Measurements from ENCODE around the gene PPIE.
"Not testable (repeated sequence)": the region's sequence is repeated elsewhere in the genome, so short reads cannot be mapped to it uniquely, and the experiment has no call there.

The PPIE gene

DNA sequence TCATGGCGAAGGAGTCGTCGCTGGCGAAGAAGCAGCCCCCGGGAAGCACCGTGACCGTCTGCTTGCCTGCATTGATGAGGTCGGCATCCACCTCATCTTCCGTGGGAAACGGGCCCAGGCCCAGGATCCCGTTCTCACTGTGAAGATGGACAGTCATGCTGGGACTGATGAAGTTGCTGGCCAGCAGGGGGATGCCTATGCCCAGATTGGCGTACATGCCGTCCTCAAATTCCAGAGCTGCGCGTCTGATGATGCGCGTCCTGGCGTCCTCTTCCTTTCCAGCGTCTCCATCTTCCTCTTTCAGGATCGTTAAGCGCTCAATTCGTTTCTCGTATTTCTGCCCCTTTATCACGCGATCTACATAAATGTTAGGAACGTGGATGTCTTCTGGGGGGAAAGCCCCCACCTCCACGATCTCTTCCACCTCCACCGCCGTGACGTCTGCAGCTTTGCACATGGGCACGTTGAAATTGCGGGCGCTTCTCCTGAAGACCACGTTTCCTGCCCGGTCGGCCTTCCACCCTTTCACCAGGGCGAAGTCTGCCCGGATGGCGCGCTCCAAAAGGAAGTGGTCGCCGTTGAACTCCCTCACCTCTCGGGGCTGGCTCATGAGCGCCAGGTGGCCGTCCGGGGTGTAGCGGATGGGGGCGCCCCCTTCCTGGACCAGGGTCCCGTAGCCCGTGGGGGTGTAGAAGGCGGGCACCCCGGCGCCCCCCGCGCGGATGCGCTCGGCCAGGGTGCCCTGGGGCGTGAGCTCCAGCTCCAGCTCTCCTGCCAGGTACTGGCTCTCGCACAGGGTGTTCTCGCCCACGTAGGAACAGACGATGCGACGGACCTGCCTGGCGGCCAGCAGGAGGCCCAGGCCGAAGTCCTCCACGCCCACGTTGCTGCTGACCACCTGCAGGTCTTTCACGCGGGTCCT, 31.7 kb downstream of the PPIE start:
- not testable (repeated sequence) for H3K36me3 ChIP-seq (ENCODE audit: insufficient read depth, low read length); H3K9me3 ChIP-seq (ENCODE audit: low read depth, low read length); H3K27ac ChIP-seq; H3K9ac ChIP-seq (ENCODE audit: insufficient read length); H3K4me3 ChIP-seq; DNase-seq (ENCODE audit: low read depth, low spot score)

DNA sequence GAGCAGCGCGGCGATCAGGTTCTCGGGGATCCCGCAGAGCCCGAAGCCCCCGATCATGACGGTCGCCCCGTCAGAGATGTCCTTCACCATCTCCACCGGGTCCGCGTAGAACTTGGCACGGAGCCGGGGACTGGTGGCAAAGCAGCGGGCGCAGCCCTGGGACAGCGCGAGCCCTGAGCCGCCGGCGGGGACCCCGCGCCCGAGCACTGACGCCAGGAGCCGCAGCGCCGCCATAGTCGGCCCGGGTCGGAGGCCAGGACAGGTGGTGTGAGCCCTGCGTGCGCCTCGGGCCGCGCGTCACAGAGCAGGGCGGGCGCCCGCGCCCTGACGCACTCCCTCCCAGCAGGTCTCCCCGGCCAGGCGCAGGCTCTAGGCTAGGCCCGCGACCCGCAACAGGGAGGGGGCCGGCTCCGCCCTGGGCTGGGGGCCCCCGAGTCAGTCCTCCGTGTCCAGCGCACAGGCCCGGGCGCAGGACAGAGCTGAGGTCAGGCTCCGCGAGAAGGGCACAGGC, 32.4 kb downstream of the PPIE start, which contains the start of gene OXCT2:
Gene OXCT2 (minus strand): TSS at position 327 of the 511 bp plus-strand sequence. CDS start 93 bp downstream, at position 234.
- H3K9ac ChIP-seq (ENCODE audit: insufficient read length); DNase-seq (ENCODE audit: low read depth, low spot score); H3K36me3 ChIP-seq (ENCODE audit: insufficient read depth, low read length); H3K27ac ChIP-seq; H3K9me3 ChIP-seq (ENCODE audit: low read depth, low read length); H3K4me3 ChIP-seq: not testable (repeated sequence)

DNA sequence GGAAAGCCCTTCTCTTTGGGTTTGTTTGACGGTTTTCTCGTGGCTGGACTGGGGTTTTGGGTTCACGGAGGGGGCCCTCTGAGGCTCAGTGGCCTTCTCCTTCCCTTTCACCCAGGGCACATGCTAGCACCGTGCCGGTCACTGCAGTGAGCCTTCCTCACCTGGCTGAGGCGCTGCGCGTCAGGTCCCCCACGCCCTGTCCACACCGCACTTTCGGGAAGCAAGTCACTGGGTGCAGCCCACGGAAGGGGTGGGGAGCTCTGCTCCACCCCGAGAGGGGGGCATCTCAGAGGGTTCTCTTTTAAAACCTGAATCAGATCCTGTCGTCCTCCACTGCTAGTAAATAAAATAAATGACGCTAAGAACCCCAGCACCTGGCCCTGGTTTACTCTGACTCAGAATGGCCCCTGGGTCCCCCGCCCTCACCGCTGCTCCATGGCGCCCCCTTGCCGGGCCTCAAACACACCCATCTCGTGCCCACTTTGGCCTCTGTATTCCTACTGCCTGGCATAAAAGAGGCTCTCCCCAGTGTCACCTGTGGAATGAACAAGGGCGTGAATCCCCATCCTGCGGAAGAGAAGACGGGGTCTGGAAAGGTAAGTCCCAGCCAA, 34.8 kb downstream of the PPIE start:
- not testable (repeated sequence) for DNase-seq (ENCODE audit: low read depth, low spot score); H3K27ac ChIP-seq; H3K9ac ChIP-seq (ENCODE audit: insufficient read length); H3K36me3 ChIP-seq (ENCODE audit: insufficient read depth, low read length); H3K4me3 ChIP-seq; H3K9me3 ChIP-seq (ENCODE audit: low read depth, low read length)

DNA sequence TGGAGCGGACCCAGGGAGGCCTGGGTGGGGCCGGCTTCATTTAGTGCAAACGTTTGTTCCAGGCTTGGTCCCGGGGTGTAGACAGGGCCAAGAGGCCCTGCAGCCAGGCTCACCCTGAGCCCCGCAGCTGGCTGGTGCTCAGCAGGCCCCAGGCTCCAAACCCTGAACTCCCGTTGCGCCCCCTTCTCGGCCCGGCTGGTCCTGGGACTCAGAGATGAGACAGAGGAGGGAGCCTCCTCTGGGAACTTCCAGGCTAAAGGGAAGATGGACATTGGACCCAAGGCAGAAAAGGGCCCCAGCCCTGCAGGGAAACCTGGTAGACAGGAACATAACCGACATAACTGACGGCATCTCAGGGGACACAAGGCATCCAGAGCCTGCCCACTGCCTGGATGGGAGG, 36.5 kb downstream of the PPIE start:
- not testable (repeated sequence) for H3K27ac ChIP-seq; H3K9ac ChIP-seq (ENCODE audit: insufficient read length); H3K4me3 ChIP-seq

DNA sequence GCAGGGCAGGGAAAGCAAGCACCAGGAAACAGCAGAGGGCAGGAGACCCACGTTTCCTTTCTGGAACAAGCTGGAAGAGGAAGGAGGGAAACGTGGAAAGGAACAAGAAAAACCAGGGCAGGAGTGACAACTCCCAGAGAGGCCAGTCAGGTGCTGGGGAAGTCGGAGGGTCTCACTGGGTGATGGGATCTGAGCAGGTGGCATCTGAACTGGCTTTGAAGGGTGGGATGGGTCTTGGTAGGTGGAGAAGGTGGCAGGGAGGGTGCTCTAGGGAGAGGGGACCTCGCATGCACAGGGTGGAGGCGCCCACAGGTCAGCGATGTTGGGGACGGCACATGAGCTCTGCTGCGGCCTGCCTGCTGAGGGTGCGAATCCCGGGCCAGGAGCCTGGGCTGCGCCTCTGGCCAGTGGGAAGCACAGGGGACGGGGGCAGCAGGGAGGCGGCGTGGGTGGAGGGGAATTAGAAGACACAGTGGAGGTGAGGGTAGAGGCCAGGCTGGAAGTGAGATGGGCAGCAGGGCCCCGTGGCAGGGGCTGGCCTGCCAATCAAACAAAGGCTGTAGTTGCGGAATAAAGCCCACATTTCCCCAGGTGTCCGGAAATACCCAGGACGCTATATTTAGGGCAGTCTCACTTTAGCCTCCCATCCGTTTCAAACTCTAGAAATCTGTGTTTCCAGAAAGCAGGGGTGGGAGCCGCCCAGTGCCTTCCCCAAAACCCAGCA, 37.2 kb downstream of the PPIE start:
- not testable (repeated sequence) for H3K9ac ChIP-seq (ENCODE audit: insufficient read length); DNase-seq (ENCODE audit: low read depth, low spot score); H3K9me3 ChIP-seq (ENCODE audit: low read depth, low read length); H3K27ac ChIP-seq; H3K4me3 ChIP-seq; H3K36me3 ChIP-seq (ENCODE audit: insufficient read depth, low read length)

More for the DNA sequence above, 36.5 kb downstream of the PPIE start:
- H3K36me3 ChIP-seq (ENCODE audit: insufficient read depth, low read length); H3K9me3 ChIP-seq (ENCODE audit: low read depth, low read length); DNase-seq (ENCODE audit: low read depth, low spot score): not testable (repeated sequence)

DNA sequence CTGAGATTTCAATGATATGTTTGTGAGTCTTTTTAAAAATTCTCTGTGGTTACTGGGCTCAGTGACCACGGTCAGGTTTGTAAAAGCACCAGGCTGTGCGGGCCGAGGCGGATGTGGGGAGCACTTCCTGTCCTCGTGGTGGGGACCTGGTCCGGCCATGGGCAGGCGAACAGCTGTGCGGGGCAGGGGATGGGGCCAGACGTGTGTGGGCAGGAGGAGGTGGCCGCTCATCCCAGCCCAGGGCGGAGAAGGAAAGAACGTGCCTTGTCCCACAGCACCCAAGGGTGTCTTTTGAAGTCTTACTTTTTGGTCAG, 37.7 kb downstream of the PPIE start:
- no peak overlapping the region for H3K4me3 ChIP-seq
- no peak for TF ChIP-seq FOXP2 (optimal IDR thresholded peaks at IDR 0.05; ENCODE audit: control extremely low read depth, extremely low read length, insufficient read depth)
- no peak for TF ChIP-seq EZH2 (IDR thresholded peaks at IDR 0.05)
- no peak for TF ChIP-seq POLR2AphosphoS5 (IDR thresholded peaks at IDR 0.05; ENCODE audit: borderline replicate concordance, low read depth, low read length)
- no peaks in the 10 kb centered on the region for H3K36me3 ChIP-seq (ENCODE audit: insufficient read depth, low read length)
- H3K9ac ChIP-seq (ENCODE audit: insufficient read length): no peak overlapping the region
- H3K27ac ChIP-seq: no peak overlapping the region
- no peak for DNase-seq (ENCODE audit: low read depth, low spot score)
- no peaks in the 10 kb centered on the region for H3K9me3 ChIP-seq (ENCODE audit: low read depth, low read length)

DNA sequence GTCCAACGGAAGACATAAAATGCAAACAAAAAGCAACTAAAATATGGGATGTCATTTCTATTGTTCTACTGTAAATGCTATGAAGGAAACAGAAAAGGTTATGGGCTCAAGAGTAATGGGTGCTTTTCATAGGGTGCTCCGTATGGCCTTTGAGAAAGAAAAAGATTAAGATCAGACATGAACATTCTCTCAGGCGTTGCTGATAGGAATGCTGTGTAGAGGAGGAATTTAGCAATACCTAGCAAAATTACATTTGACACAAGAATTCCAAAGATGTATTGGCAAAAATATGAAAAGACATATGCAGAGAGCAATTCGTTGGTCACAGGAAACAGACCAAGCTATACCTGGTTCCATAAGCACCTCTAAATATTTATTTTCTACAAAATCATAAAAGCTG, 38.2 kb downstream of the PPIE start:
- Histone ChIP-seq H3K27ac (no peak overlapping the region), H3K36me3 (ENCODE audit: insufficient read depth, low read length) (no peaks in the 10 kb centered on the region), H3K4me3 (no peak overlapping the region), H3K9me3 (ENCODE audit: low read depth, low read length) (no peaks in the 10 kb centered on the region), H3K9ac (ENCODE audit: insufficient read length) (no peak overlapping the region)
- DNase-seq (ENCODE audit: low read depth, low spot score): no peak
- TF ChIP-seq POLR2AphosphoS5 (IDR thresholded peaks at IDR 0.05; ENCODE audit: borderline replicate concordance, low read depth, low read length) (no peak), EZH2 (IDR thresholded peaks at IDR 0.05) (no peak), FOXP2 (optimal IDR thresholded peaks at IDR 0.05; ENCODE audit: control extremely low read depth, extremely low read length, insufficient read depth) (no peak)

DNA sequence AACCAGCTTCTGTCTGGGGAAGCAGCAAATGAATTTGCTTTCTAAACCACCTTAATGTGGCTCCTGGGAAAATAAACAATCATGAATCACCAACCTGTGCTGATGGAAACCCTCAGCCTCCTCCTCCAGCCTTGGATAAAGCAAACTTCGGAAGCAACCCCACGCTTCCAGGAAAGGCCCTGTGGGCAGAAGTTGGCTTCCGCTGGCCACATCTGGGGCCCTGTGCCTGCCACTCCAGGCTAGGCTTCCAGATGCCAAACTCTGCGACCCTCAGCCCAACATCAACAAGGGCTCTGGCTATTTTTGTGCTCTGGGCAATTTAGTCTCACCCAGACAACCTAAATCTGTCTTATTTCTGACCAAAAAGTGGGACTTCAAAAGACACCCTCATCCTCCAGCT, 38.6 kb downstream of the PPIE start:
- Histone ChIP-seq H3K9me3 (ENCODE audit: low read depth, low read length) (no peaks in the 10 kb centered on the region), H3K27ac (no peak overlapping the region), H3K4me3 (no peak overlapping the region), H3K9ac (ENCODE audit: insufficient read length) (no peak overlapping the region), H3K36me3 (ENCODE audit: insufficient read depth, low read length) (no peaks in the 10 kb centered on the region)
- DNase-seq (ENCODE audit: low read depth, low spot score): no peak
- TF ChIP-seq FOXP2 (optimal IDR thresholded peaks at IDR 0.05; ENCODE audit: control extremely low read depth, extremely low read length, insufficient read depth): no peak
- no peak for TF ChIP-seq POLR2AphosphoS5 (IDR thresholded peaks at IDR 0.05; ENCODE audit: borderline replicate concordance, low read depth, low read length)
- TF ChIP-seq EZH2 (IDR thresholded peaks at IDR 0.05): no peak

DNA sequence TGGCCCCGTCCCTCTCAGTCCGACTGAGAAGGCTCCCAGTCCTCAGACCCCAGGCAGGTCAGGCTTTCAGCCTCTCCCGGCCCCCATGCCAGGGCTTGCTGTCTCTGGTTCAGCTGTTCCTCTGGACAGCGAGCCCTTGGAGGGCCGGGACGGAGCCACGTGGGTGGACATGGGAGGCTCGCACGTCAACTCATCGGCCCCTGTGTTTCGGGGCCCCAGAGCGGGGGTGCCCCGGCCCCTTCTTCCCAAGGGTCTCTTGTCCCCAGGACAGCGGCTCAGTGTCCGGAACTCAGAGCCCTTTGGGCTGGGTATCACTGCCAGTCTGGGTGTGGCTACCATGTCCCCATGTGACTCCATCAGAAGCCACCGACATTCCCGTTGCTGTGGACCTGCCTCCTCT, 39.2 kb downstream of the PPIE start:
- H3K4me3 ChIP-seq; H3K27ac ChIP-seq; DNase-seq (ENCODE audit: low read depth, low spot score); H3K9me3 ChIP-seq (ENCODE audit: low read depth, low read length); H3K9ac ChIP-seq (ENCODE audit: insufficient read length); H3K36me3 ChIP-seq (ENCODE audit: insufficient read depth, low read length): not testable (repeated sequence)

DNA sequence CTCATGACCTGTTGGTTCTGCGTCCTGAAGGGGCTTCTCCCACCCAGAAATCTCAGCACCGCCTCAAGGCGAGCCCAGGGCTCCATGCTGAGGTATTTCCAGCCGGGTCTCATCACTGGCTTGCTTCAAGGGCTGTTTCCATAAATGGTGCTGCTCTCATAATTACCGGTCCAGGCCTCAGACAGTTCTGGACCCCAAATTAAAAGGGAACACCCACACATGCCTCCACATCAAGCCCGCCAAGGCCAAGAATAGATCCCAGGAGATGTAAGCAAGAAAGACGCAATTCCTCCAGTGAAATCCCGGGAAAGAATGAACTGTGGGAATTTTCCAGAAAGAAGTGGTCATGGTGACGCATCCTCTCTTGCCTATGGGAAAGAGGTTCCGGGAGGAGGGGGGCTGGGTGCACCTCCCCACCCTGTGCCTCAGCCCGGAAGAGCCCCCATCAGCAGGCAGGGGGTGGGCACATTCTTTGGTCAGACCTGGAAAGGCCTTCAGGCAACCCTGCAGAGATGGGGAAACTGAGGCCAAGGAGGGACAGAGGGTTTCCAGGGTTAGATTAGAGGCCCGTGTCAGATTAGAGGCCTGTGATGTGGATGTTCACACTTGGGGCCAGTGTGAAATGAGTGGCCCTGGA, 39.9 kb downstream of the PPIE start:
- not testable (repeated sequence) for H3K9ac ChIP-seq (ENCODE audit: insufficient read length); DNase-seq (ENCODE audit: low read depth, low spot score); H3K9me3 ChIP-seq (ENCODE audit: low read depth, low read length); H3K36me3 ChIP-seq (ENCODE audit: insufficient read depth, low read length); H3K27ac ChIP-seq; H3K4me3 ChIP-seq

All from SK-N-MC (cell line).